ENCODE data around the gene MYH11.

- TF ChIP-seq CTCF (IDR thresholded peaks at IDR 0.05; ENCODE audit: low read depth, low read length) (no peak), POLR2A (IDR thresholded peaks at IDR 0.05; ENCODE audit: extremely low read depth, insufficient read length) (no peak), MAX (IDR thresholded peaks at IDR 0.05; ENCODE audit: low read depth, low read length) (no peak), MYC (IDR thresholded peaks at IDR 0.05; ENCODE audit: low read depth, low read length) (no peak)
Measured at GRCh38 chr16:15837761-15838160, 19.1 kb downstream of the MYH11 start.
